Stomach (tissue), 9 donors: Measurements from ENCODE around the gene NUDT8. TPM values are rescaled to one million over a fixed set of nuclear protein-coding genes. Genes with fewer than 3 reads are reported as not detected.

ENCODE experiments used
- DNase-seq, 2 donors: peaks; one replicate each; pipeline versions ENCODE4 v3.0.0 to v3.0.0-alpha.2; 2013 to 2019
- H3K27ac ChIP-seq, 5 donors: fragments of 200-600 bp in 4 of 5; sonication (generic) in 4 of 5; one replicate each; pipeline ENCODE4 v1.5.1; 2013 to 2019; ENCODE audit warnings: mild to moderate bottlenecking in 1 of 5, moderate library complexity in 1 of 5
- H3K27me3 ChIP-seq, 3 donors: fragments of 200-600 bp; sonication (generic); one replicate each; pipeline ENCODE4 v1.5.1; 2017 to 2019; ENCODE audit warnings: mixed run types in 1 of 3
- H3K36me3 ChIP-seq, 4 donors: fragments of 200-600 bp; sonication (generic); 1 replicate in 3 of 4; 2 replicates in 1 of 4; pipeline ENCODE4 v1.5.1; 2016 to 2019
- H3K4me1 ChIP-seq, 4 donors: fragments of 200-600 bp; sonication (generic); one replicate each; pipeline ENCODE4 v1.5.1; 2016 to 2019
- H3K4me3 ChIP-seq, 4 donors: fragments of 200-600 bp; sonication (generic) in 3 of 4; one replicate each; pipeline ENCODE4 v1.5.1; 2016 to 2019; ENCODE audit warnings: mild to moderate bottlenecking in 1 of 4
- H3K9me3 ChIP-seq, 4 donors: fragments of 200-600 bp; sonication (generic); one replicate each; pipeline ENCODE4 v1.5.1; 2016 to 2019
- CTCF ChIP-seq, 7 experiments: fragments of 450-650 bp in 4 of 7; fragments of 200-600 bp in 3 of 7; sonication (generic) in 3 of 7; IDR thresholded peaks; one replicate each; pipeline ENCODE4 v1.5.1; 2016 to 2019; ENCODE audit warnings: antibody characterized with exemption in 7 of 7, control low read depth in 2 of 7, mild to moderate bottlenecking in 1 of 7
- EP300 ChIP-seq: sonication (generic); formaldehyde crosslinking; IDR thresholded peaks from one replicate; pipeline ENCODE4 v1.6.1; 2017; ENCODE audit warnings: antibody characterized with exemption
- POLR2A ChIP-seq, 4 donors: fragments of 450-650 bp; IDR thresholded peaks; one replicate each; pipeline ENCODE4 v1.6.1; 2016; ENCODE audit warnings: antibody characterized with exemption in 4 of 4, control low read depth in 2 of 4, mild to moderate bottlenecking in 1 of 4, moderate library complexity in 1 of 4
- POLR2AphosphoS5 ChIP-seq, 3 donors: sonication (generic); formaldehyde crosslinking; IDR thresholded peaks; one replicate each; pipeline ENCODE4 v1.6.1; 2016; ENCODE audit warnings: antibody characterized with exemption in 3 of 3
- WGBS, 5 donors: extraction: QIAGEN DNeasy Blood & Tissue Kit in 3 of 5; methylation state at CpG; one replicate each; pipeline versions ENCODE4 v1.1.5 to v1.1.7; 2013 to 2018; 5-methylcytosine and 5-hydroxymethylcytosine counted together
- intact Hi-C: fragments of 100-400 bp; cut with DNase I; formaldehyde crosslinking; loops from one replicate; pipeline ENCODE4 v1.15.1; 2023; ENCODE audit warnings: low total_unique reads
- polyA plus RNA-seq, 3 donors: library from polyadenylated mRNA; stranded (reverse); fragments of 200-250 nt; gene quantifications; one replicate each; pipeline ENCODE4 v1.2.3, GENCODE V29; 2013
- total RNA-seq, 5 donors: library from RNA; depleted of rRNA; stranded (reverse); fragments of >200 nt; gene quantifications; one replicate each; pipeline versions ENCODE4 v1.1.0 to v1.2.3, GENCODE V29; 2014 to 2016
- donor health status: healthy with polysubstance abuse.
- donor health status: Bipolar disorder and iron deficiency.
- donor health status: healthy.

Gene NUDT8
- total and polyA plus RNA-seq, 8 donors = 4.6 to 333 (median 17.3) TPM; not detected in 2

GRCh38 chr11:67644472-67645418 is 15.0 kb upstream of the NUDT8 start:
- H3K4me1 ChIP-seq = peaks cover 4 to 17% (median 6%) of the 10 kb centered on the region in 4 donors
- no peaks in the 10 kb centered on the region for H3K9me3 ChIP-seq
- TF ChIP-seq POLR2AphosphoS5 (IDR thresholded peaks at IDR 0.05) (no peak), EP300 (no peak), CTCF (IDR thresholded peaks at IDR 0.05) (no peak), POLR2A (IDR thresholded peaks at IDR 0.05) (no peak)
- H3K27ac ChIP-seq = no peak overlapping the region
- WGBS, 5 donors = 89 to 94% (median 92%) methylated on average over 13 to 22 of the region's 22 CpGs
- peak in 1 of 2 donors; percentile 3 for DNase-seq
- H3K4me3 ChIP-seq = no peak overlapping the region
- intact Hi-C loops = no loop called here
- peaks cover 0 to 62% (median 6%) of the 10 kb centered on the region in 3 donors for H3K27me3 ChIP-seq
- no peaks in the 10 kb centered on the region for H3K36me3 ChIP-seq

GRCh38 chr11:67644042-67644441 is 14.3 kb upstream of the NUDT8 start:
- H3K4me3 ChIP-seq = no peak overlapping the region
- no peak for TF ChIP-seq POLR2AphosphoS5 (IDR thresholded peaks at IDR 0.05)
- TF ChIP-seq CTCF (IDR thresholded peaks at IDR 0.05) = no peak
- TF ChIP-seq POLR2A (IDR thresholded peaks at IDR 0.05) = no peak
- TF ChIP-seq EP300 = no peak
- intact Hi-C loops = no loop called here
- no peak overlapping the region for H3K27ac ChIP-seq
- peaks cover 0 to 11% (median 3%) of the 10 kb centered on the region in 4 donors for H3K4me1 ChIP-seq
- no peaks in the 10 kb centered on the region for H3K36me3 ChIP-seq
- H3K9me3 ChIP-seq = no peaks in the 10 kb centered on the region
- WGBS, 5 donors = 89 to 97% (median 93%) methylated on average over 5 of the region's 5 CpGs
- H3K27me3 ChIP-seq = peaks cover 0 to 65% (median 6%) of the 10 kb centered on the region in 3 donors
- peak in 1 of 2 donors; percentile 14 for DNase-seq

- TF ChIP-seq CTCF (IDR thresholded peaks at IDR 0.05) (no peak), POLR2A (IDR thresholded peaks at IDR 0.05) (no peak), POLR2AphosphoS5 (IDR thresholded peaks at IDR 0.05) (no peak), EP300 (no peak)
- no peak overlapping the region for H3K27ac ChIP-seq
- H3K36me3 ChIP-seq = no peaks in the 10 kb centered on the region
- WGBS, 5 donors = 89 to 94% (median 90%) methylated on average over 15 of the region's 15 CpGs
- no peaks in the 10 kb centered on the region for H3K9me3 ChIP-seq
- peaks cover 0 to 6% (median 2%) of the 10 kb centered on the region in 4 donors for H3K4me1 ChIP-seq
- intact Hi-C loops = no loop called here
- no peak overlapping the region for H3K4me3 ChIP-seq
- DNase-seq = no peak
- H3K27me3 ChIP-seq = peaks cover 0 to 50% (median 6%) of the 10 kb centered on the region in 3 donors
Observed at GRCh38 chr11:67642173-67643120, 12.7 kb upstream of the NUDT8 start.
